GM19452 (cell line): ENCODE results near the gene SUPT20H.

Experiments
- ATAC-seq: cut with Tn5 transposase; IDR thresholded peaks from one replicate; pipeline ENCODE4 v1.9.1; 2021; ENCODE audit not compliant: unreplicated experiment

Gene SUPT20H

GRCh38 chr13:37009692-37010091, 49.8 kb downstream of the SUPT20H start:
- ATAC-seq = no peak

GRCh38 chr13:37001921-37002250, 57.6 kb downstream of the SUPT20H start:
- ATAC-seq = no peak

- ATAC-seq = peak; percentile 69
These were observed 60.3 kb downstream of the SUPT20H start, which contains the start of gene ALG5 for GRCh38 chr13:36999054-36999714. Gene ALG5, minus strand, starts transcription at chr13:36999340. Its CDS starts 40 bp downstream, at chr13:36999300.

GRCh38 chr13:36998624-36999041, 60.9 kb downstream of the SUPT20H start:
- no peak for ATAC-seq

GRCh38 chr13:36997716-36998427, 61.6 kb downstream of the SUPT20H start:
- ATAC-seq = no peak

- no peak for ATAC-seq
These were observed 67.1 kb downstream of the SUPT20H start for GRCh38 chr13:36992362-36992761.

- no peak for ATAC-seq
These were observed 72.8 kb downstream of the SUPT20H start for GRCh38 chr13:36986462-36987240.

GRCh38 chr13:36981156-36981743, 78.2 kb downstream of the SUPT20H start:
- ATAC-seq = no peak

GRCh38 chr13:36979361-36980050, 80.0 kb downstream of the SUPT20H start:
- ATAC-seq = no peak

GRCh38 chr13:36975172-36975571, 84.3 kb downstream of the SUPT20H start:
- no peak for ATAC-seq

GRCh38 chr13:36973621-36974295, 85.7 kb downstream of the SUPT20H start:
- peak; percentile 73 for ATAC-seq

- ATAC-seq = no peak
These were observed 86.5 kb downstream of the SUPT20H start for GRCh38 chr13:36973009-36973408.

GRCh38 chr13:36966404-36966803, 93.1 kb downstream of the SUPT20H start:
- ATAC-seq = no peak

GRCh38 chr13:36965767-36966166, 93.7 kb downstream of the SUPT20H start:
- no peak for ATAC-seq

- no peak for ATAC-seq
These were observed 99.9 kb downstream of the SUPT20H start for GRCh38 chr13:36959456-36960116.
